ENCODE measurements around the gene NOL9.

DNA sequence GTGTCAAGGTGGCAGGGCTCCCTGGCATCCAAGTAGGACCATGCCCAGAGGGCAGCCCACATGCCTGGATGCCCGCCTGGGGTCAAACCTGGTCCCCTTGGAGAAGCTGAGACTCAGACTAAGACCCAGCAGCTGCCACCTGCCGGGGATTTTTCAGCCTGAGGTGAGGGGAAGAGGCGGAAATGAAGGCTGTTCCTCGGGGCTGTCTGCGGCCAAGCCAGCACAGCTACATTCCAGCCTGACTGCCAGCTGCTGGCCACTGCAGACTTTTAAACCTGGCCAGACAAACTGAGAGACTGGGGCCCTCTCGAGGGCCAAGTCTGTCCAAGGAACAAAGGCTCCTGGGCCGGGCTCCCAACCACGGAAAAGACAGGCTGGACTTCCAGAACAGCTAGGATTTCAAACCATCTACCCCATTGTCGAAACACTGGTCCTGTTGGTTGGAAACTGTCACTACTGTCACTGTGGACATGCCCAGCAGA lies 41.0 kb downstream of the NOL9 start:
- TF ChIP-seq POLR2A (IDR thresholded peaks at IDR 0.05), result no peak
- TF ChIP-seq, protein P1, sequence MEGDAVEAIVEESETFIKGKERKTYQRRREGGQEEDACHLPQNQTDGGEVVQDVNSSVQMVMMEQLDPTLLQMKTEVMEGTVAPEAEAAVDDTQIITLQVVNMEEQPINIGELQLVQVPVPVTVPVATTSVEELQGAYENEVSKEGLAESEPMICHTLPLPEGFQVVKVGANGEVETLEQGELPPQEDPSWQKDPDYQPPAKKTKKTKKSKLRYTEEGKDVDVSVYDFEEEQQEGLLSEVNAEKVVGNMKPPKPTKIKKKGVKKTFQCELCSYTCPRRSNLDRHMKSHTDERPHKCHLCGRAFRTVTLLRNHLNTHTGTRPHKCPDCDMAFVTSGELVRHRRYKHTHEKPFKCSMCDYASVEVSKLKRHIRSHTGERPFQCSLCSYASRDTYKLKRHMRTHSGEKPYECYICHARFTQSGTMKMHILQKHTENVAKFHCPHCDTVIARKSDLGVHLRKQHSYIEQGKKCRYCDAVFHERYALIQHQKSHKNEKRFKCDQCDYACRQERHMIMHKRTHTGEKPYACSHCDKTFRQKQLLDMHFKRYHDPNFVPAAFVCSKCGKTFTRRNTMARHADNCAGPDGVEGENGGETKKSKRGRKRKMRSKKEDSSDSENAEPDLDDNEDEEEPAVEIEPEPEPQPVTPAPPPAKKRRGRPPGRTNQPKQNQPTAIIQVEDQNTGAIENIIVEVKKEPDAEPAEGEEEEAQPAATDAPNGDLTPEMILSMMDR (IDR thresholded peaks at IDR 0.05), result no peak
